H1 (cell line): ENCODE measurements around the gene TEKTIP1. TPM values are rescaled to one million over a fixed set of nuclear protein-coding genes. Genes with fewer than 3 reads are reported as not detected.

Experiments
- CTCF ChIA-PET: fragments of 300-600 bp; sonication (Branson Sonifier 250); formaldehyde crosslinking; loops from one replicate; lab custom pipeline; 2021; ENCODE audit not compliant: partially characterized antibody; lab: Charles Lee
- POLR2A ChIA-PET: fragments of 300-600 bp; sonication (Branson Sonifier 250); formaldehyde crosslinking; loops from one replicate; lab custom pipeline; 2021; ENCODE audit warnings: inconsistent platforms; ENCODE audit not compliant: partially characterized antibody; lab: Charles Lee
- DNase-seq, 2 experiments: peaks; one replicate each; pipeline versions ENCODE4 v3.0.0 to v3.0.0-alpha.2; 2010 to 2022; ENCODE audit warnings: low spot score in 2 of 2, low read depth in 1 of 2, mixed read lengths in 1 of 2
- FAIRE-seq: peaks from 2 replicates; lab custom pipeline; 2011; peaks lifted over from hg19 to GRCh38; lab: Jason Lieb, UNC
- H2AFZ ChIP-seq: 2 replicates; pipeline ENCODE4 v1.8.1; 2012; ENCODE audit warnings: low read length, inconsistent platforms
- H2AK5ac ChIP-seq: 2 replicates; pipeline ENCODE4 v1.6.1; 2013; ENCODE audit warnings: low read depth, low read length
- H2BK120ac ChIP-seq: replicated peaks from 2 replicates; pipeline ENCODE3; 2013; ENCODE audit warnings: low read depth, low read length, inconsistent platforms
- H2BK12ac ChIP-seq: 2 replicates; pipeline ENCODE4 v1.6.1; 2013; ENCODE audit warnings: low read depth, low read length
- H2BK15ac ChIP-seq: 2 replicates; pipeline ENCODE4 v1.6.1; 2013; ENCODE audit warnings: low read length
- H2BK20ac ChIP-seq: 2 replicates; pipeline ENCODE4 v1.6.1; 2013; ENCODE audit warnings: low read length
- H2BK5ac ChIP-seq: 2 replicates; pipeline ENCODE4 v1.6.1; 2013; ENCODE audit warnings: low read depth, low read length
- H3K14ac ChIP-seq: 2 replicates; pipeline ENCODE4 v1.6.1; 2013; ENCODE audit warnings: inconsistent platforms; ENCODE audit not compliant: insufficient read length
- H3K18ac ChIP-seq: 2 replicates; pipeline ENCODE4 v1.6.1; 2013; ENCODE audit warnings: low read length; ENCODE audit errors: extremely low read depth
- H3K23ac ChIP-seq: 2 replicates; pipeline ENCODE4 v1.6.1; 2013; ENCODE audit warnings: inconsistent platforms; ENCODE audit not compliant: insufficient read length
- H3K23me2 ChIP-seq: 2 replicates; pipeline ENCODE4 v1.6.1; 2013; ENCODE audit warnings: low read depth, low read length
- H3K27ac ChIP-seq: 2 replicates; pipeline ENCODE4 v1.6.1; 2011; ENCODE audit warnings: low read depth, low read length, inconsistent platforms
- H3K27me3 ChIP-seq, 4 experiments: replicated peaks in 1 of 4; 1 replicate in 1 of 4; 2 replicates in 3 of 4; pipeline versions ENCODE4 v1.6.1 to v1.8.1; 2011 to 2013; ENCODE audit warnings: low read length in 3 of 4, mild to moderate bottlenecking in 3 of 4, inconsistent platforms in 2 of 4, mixed read lengths in 2 of 4, moderate library complexity in 1 of 4; ENCODE audit not compliant: control insufficient read depth in 3 of 4, insufficient read depth in 3 of 4; ENCODE audit errors: extremely low read depth in 1 of 4
- H3K36me3 ChIP-seq, 4 experiments: 2 replicates each; pipeline versions ENCODE4 v1.6.1 to v1.8.1; 2011 to 2013; ENCODE audit warnings: mild to moderate bottlenecking in 4 of 4, low read length in 3 of 4, moderate library complexity in 2 of 4, control low read depth in 1 of 4, inconsistent platforms in 1 of 4; ENCODE audit not compliant: insufficient read depth in 4 of 4, control insufficient read depth in 2 of 4
- H3K4ac ChIP-seq: replicated peaks from 2 replicates; pipeline ENCODE3; 2013; ENCODE audit warnings: low read length, low read depth, mixed read lengths, inconsistent platforms; ENCODE audit not compliant: insufficient read length
- H3K4me1 ChIP-seq, 4 experiments: replicated peaks in 1 of 4; 1 replicate in 1 of 4; 2 replicates in 3 of 4; pipeline versions ENCODE4 v1.6.1 to v1.8.1; 2011 to 2013; ENCODE audit warnings: low read length in 3 of 4, inconsistent platforms in 2 of 4, mixed read lengths in 1 of 4; ENCODE audit not compliant: insufficient read depth in 4 of 4, control insufficient read depth in 3 of 4
- H3K4me2 ChIP-seq, 2 experiments: 2 replicates each; pipeline versions ENCODE4 v1.6.1 to v1.8.1; 2011 to 2013; ENCODE audit warnings: low read depth in 2 of 2, low read length in 2 of 2, control low read depth in 1 of 2, inconsistent platforms in 1 of 2, mild to moderate bottlenecking in 1 of 2; ENCODE audit not compliant: insufficient read depth in 1 of 2
- H3K4me3 ChIP-seq, 4 experiments: fragments of 200-600, 300-600 bp in 1 of 4; sonication (generic), shearing (Covaris generic), sonication (Bioruptor Twin) in 1 of 4; 2 replicates each; pipeline versions ENCODE4 v1.5.1 to v1.8.1; 2011 to 2016; ENCODE audit warnings: low read length in 4 of 4, low read depth in 3 of 4, control low read depth in 2 of 4, inconsistent platforms in 2 of 4, mild to moderate bottlenecking in 2 of 4, mixed read lengths in 1 of 4, moderate library complexity in 1 of 4; ENCODE audit not compliant: insufficient read depth in 2 of 4; ENCODE audit errors: extremely low read depth in 1 of 4
- H3K56ac ChIP-seq: replicated peaks from 2 replicates; pipeline ENCODE3; 2013; ENCODE audit warnings: low read depth, mild to moderate bottlenecking, mixed read lengths, low read length, inconsistent platforms; ENCODE audit not compliant: insufficient read length
- H3K79me1 ChIP-seq: 2 replicates; pipeline ENCODE4 v1.6.1; 2013; ENCODE audit warnings: low read depth, low read length, control low read depth
- H3K79me2 ChIP-seq, 2 experiments: 2 replicates each; pipeline versions ENCODE4 v1.6.1 to v1.8.1; 2012 to 2013; ENCODE audit warnings: low read length in 2 of 2, mild to moderate bottlenecking in 2 of 2, inconsistent platforms in 1 of 2; ENCODE audit not compliant: insufficient read depth in 2 of 2, control insufficient read depth in 1 of 2
- H3K9ac ChIP-seq, 4 experiments: replicated peaks in 1 of 4; 1 replicate in 1 of 4; 2 replicates in 3 of 4; pipeline versions ENCODE4 v1.6.1 to v1.8.1; 2011 to 2013; ENCODE audit warnings: low read depth in 3 of 4, low read length in 3 of 4, control low read depth in 2 of 4, mild to moderate bottlenecking in 2 of 4, moderate library complexity in 2 of 4, inconsistent platforms in 1 of 4; ENCODE audit errors: extremely low read depth in 1 of 4
- H3K9me3 ChIP-seq, 2 experiments: 2 replicates each; pipeline versions ENCODE4 v1.6.1 to v1.8.1; 2012 to 2013; ENCODE audit warnings: mild to moderate bottlenecking in 2 of 2, moderate library complexity in 2 of 2, control low read depth in 1 of 2, inconsistent platforms in 1 of 2, low read depth in 1 of 2, low read length in 1 of 2, mixed read lengths in 1 of 2; ENCODE audit not compliant: insufficient read depth in 2 of 2
- H4K20me1 ChIP-seq, 2 experiments: replicated peaks in 1 of 2; 2 replicates each; pipeline versions ENCODE3 to v1.8.1; 2011 to 2013; ENCODE audit warnings: inconsistent platforms in 2 of 2, low read length in 2 of 2, mild to moderate bottlenecking in 1 of 2; ENCODE audit not compliant: insufficient read depth in 2 of 2, control insufficient read depth in 1 of 2
- H4K5ac ChIP-seq: 2 replicates; pipeline ENCODE4 v1.6.1; 2013; ENCODE audit warnings: low read length, low read depth, mixed read lengths, inconsistent platforms; ENCODE audit not compliant: insufficient read length
- H4K8ac ChIP-seq: 2 replicates; pipeline ENCODE4 v1.8.0; 2013; ENCODE audit warnings: mild to moderate bottlenecking, moderate library complexity, low read length, inconsistent platforms; ENCODE audit not compliant: insufficient read depth; ENCODE audit errors: extremely low read depth
- H4K91ac ChIP-seq: replicated peaks from 2 replicates; pipeline ENCODE3; 2013; ENCODE audit warnings: low read length, mixed read lengths, inconsistent platforms; ENCODE audit not compliant: insufficient read length
- EGR1 ChIP-seq: IDR thresholded peaks from 2 replicates; pipeline ENCODE4 v1.6.1; 2011; ENCODE audit warnings: low read depth, low read length, borderline replicate concordance
- EZH2 ChIP-seq: fragments of 200-600 bp; sonication (generic); IDR thresholded peaks from 2 replicates; pipeline ENCODE4 v1.7.1; 2012; ENCODE audit warnings: low read depth, mild to moderate bottlenecking, moderate library complexity, low read length, inconsistent platforms; ENCODE audit not compliant: severe bottlenecking
- KDM4A ChIP-seq: IDR thresholded peaks from one replicate; pipeline ENCODE4 v1.7.1; 2012; ENCODE audit warnings: low read depth, mild to moderate bottlenecking, moderate library complexity, low read length, inconsistent platforms; ENCODE audit not compliant: severe bottlenecking
- RAD21 ChIP-seq, 2 experiments: IDR thresholded peaks in 1 of 2; conservative IDR thresholded peaks in 1 of 2; 2 replicates each; pipeline ENCODE4 v1.6.1; 2011; ENCODE audit warnings: low read depth in 2 of 2, low read length in 2 of 2, improper control_type of control experiment in 1 of 2, inconsistent platforms in 1 of 2, mild to moderate bottlenecking in 1 of 2, moderate library complexity in 1 of 2
- SUZ12 ChIP-seq: fragments of 200-600 bp; sonication (generic); IDR thresholded peaks from 2 replicates; pipeline ENCODE4 v1.6.1; 2012; ENCODE audit warnings: mild to moderate bottlenecking, inconsistent platforms, low read length, moderate library complexity, mixed read lengths
- TBP ChIP-seq: IDR thresholded peaks from 2 replicates; pipeline ENCODE4 v1.6.1; 2011; ENCODE audit warnings: low read depth, low read length, improper control_type of control experiment
- TCF12 ChIP-seq: IDR thresholded peaks from 2 replicates; pipeline ENCODE4 v1.6.1; 2011; ENCODE audit warnings: low read depth, mild to moderate bottlenecking, low read length
- WGBS, 2 experiments: shearing (Covaris generic) in 1 of 2; methylation state at CpG; one replicate each; pipeline versions ENCODE4 v1.1.6 to v1.1.7; 2013 to 2015; ENCODE audit warnings: low lambda C conversion rate in 2 of 2, mixed read lengths in 2 of 2, inconsistent platforms in 1 of 2, low coverage in 1 of 2, missing lambda C conversion rate in 1 of 2; ENCODE audit not compliant: insufficient replicate concordance in 2 of 2, insufficient coverage in 1 of 2, insufficient read length in 1 of 2; ENCODE audit errors: extremely low coverage in 1 of 2, missing lambda C conversion rate in 1 of 2; 5-methylcytosine and 5-hydroxymethylcytosine counted together
- polyA plus RNA-seq, 7 experiments: library from polyadenylated mRNA; depleted of rRNA in 3 of 7; stranded (reverse) in 5 of 7; unstranded in 2 of 7; fragments of >200 nt in 5 of 7; fragments of 200-250 nt in 2 of 7; gene quantifications; 1 replicate in 5 of 7; 2 replicates in 1 of 7; 4 replicates in 1 of 7; pipeline versions ENCODE4 v1.2.1 to v1.2.3, GENCODE V29; 2011 to 2013; ENCODE audit warnings: missing spikeins in 2 of 7, mixed read lengths in 2 of 7
- total RNA-seq: library from RNA; stranded (reverse); fragmentation: NEBNext Ultra II Directional; extraction: Animal tissue kit (Norgen Biotek cat#: 25700); gene quantifications from 2 replicates; pipeline ENCODE4 v1.2.1, GENCODE V29; 2021
- TF ChIP-seq, protein P1 (sequence below), 3 experiments: IDR thresholded peaks; 1 replicate in 2 of 3; 2 replicates in 1 of 3; pipeline versions ENCODE4 v1.5.1 to v1.6.1; 2011; ENCODE audit warnings: low read length in 3 of 3, mild to moderate bottlenecking in 3 of 3, inconsistent platforms in 2 of 3, low read depth in 1 of 3, moderate library complexity in 1 of 3; ENCODE audit not compliant: insufficient read depth in 1 of 3; ENCODE audit errors: control extremely low read depth in 1 of 3

TEKTIP1 gene
- total and polyA plus RNA-seq, 2 of the 8 experiments (the other 6 are each of a cell fraction or from before 2014, with no cell fraction given), result 1.1 TPM; not detected in 1

DNA sequence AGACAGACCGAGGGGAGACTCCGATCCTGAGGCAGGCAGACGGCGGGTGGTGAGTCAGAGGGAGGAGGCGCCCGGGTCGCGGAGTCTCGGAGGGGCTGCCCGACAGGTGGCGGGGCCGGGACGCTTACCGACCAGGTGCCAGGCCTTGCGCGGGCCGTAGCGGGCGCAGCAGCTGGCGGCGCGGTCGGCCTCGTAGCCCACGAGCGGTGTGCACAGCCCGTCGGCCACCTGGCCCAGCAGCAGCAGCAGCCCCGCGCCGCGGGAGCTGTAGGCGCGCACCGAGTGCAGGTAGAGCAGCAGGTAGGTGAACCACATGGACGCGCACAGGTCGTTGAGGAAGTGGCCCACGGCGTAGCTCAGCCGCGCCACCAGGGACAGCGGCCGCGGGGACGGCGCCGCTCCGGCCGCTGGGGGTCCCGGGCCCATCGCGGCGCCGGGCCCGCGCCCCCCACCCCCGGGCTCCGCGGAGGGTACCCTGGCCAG, 18.0 kb downstream of the TEKTIP1 start:
- H3K27ac ChIP-seq, result no peak overlapping the region
- no peak overlapping the region for H2AFZ ChIP-seq
- H3K79me2 ChIP-seq, result peaks cover 0 to 8% of the 10 kb centered on the region in 2 experiments; a peak in 1 of 4 replicates
- H2AK5ac ChIP-seq, result no peak overlapping the region
- peaks cover 0 to 8% (median 6%) of the 10 kb centered on the region in 4 experiments; a peak in 5 of 7 replicates for H3K4me1 ChIP-seq
- H3K4me3 ChIP-seq, result peak overlapping the region; percentile 67 to 76 (median 72)
- no peaks in the 10 kb centered on the region for H3K9me3 ChIP-seq
- H2BK120ac ChIP-seq, result no peak overlapping the region
- H3K36me3 ChIP-seq, result no peaks in the 10 kb centered on the region
- H3K4me2 ChIP-seq, result peak overlapping the region; percentile 63 to 84
- H2BK15ac ChIP-seq, result no peak overlapping the region; the same call in 1 of the 2 replicates
- H4K8ac ChIP-seq, result peak overlapping the region; percentile 51; the same call in 1 of the 2 replicates
- no peak overlapping the region for H3K14ac ChIP-seq
- H2BK5ac ChIP-seq, result no peak overlapping the region
- TF ChIP-seq KDM4A (no peak), RAD21 (IDR thresholded peaks at IDR 0.05 in 1 of 2, conservative IDR thresholded peaks at IDR 0.05 in 1 of 2; ENCODE audit: low read depth in 2 of 2, low read length in 2 of 2) (no peak), TCF12 (no peak), TBP (no peak), SUZ12 (0 out of 2 replicates have a peak, but pooled peaks have one; percentile 12), EGR1 (no peak), EZH2 (no peak)
- TF ChIP-seq, protein P1, sequence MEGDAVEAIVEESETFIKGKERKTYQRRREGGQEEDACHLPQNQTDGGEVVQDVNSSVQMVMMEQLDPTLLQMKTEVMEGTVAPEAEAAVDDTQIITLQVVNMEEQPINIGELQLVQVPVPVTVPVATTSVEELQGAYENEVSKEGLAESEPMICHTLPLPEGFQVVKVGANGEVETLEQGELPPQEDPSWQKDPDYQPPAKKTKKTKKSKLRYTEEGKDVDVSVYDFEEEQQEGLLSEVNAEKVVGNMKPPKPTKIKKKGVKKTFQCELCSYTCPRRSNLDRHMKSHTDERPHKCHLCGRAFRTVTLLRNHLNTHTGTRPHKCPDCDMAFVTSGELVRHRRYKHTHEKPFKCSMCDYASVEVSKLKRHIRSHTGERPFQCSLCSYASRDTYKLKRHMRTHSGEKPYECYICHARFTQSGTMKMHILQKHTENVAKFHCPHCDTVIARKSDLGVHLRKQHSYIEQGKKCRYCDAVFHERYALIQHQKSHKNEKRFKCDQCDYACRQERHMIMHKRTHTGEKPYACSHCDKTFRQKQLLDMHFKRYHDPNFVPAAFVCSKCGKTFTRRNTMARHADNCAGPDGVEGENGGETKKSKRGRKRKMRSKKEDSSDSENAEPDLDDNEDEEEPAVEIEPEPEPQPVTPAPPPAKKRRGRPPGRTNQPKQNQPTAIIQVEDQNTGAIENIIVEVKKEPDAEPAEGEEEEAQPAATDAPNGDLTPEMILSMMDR (IDR thresholded peaks at IDR 0.05; ENCODE audit: control extremely low read depth in 1 of 3, insufficient read depth in 1 of 3, low read depth in 1 of 3, low read length in 3 of 3), result peak in 1 of 3 experiments; percentile 2; a peak in 1 of 4 replicates
- TF ChIP-seq, all 59 proteins: peak for 2
- Histone ChIP-seq H3K4ac (no peak overlapping the region), H4K5ac (no peak overlapping the region), H3K18ac (no peak overlapping the region; the same call in 1 of the 2 replicates), H3K56ac (no peak overlapping the region), H3K27me3 (peaks cover 0 to 15% (median 7%) of the 10 kb centered on the region in 4 experiments; a peak in 4 of 7 replicates), H3K23me2 (peaks cover 11% of the 10 kb centered on the region), H3K9ac (peak overlapping the region in 3 of 4 experiments; percentile 13 to 66 (median 41); a peak in 5 of 7 replicates), H4K20me1 (peaks cover 10 to 18% of the 10 kb centered on the region in 2 experiments), H3K23ac (no peak overlapping the region), H3K79me1 (peaks cover 7% of the 10 kb centered on the region), H4K91ac (no peak overlapping the region), H2BK12ac (no peak overlapping the region), H2BK20ac (no peak overlapping the region)
- ChIA-PET CTCF (interaction anchor here (1.1 to 8.5 kb wide), 11 partner anchors 10 to 97 kb away, joined by 3 to 66 read pairs (median 3); no protein-coding TSS in a partner anchor), POLR2A (interaction anchor here (0.7 to 2.3 kb wide), 10 partner anchors 8 to 58 kb away, joined by 3 to 12 read pairs (median 4); partner anchors contain the start of genes HMG20B and TEKTIP1)
- WGBS, 2 experiments, result 3% methylated on average over 44 of the region's 60 CpGs; no CpG with 5 or more reads in 1 of the 2 experiments
- DNase-seq, result no peak
- FAIRE-seq, result no peak
